HG03571 (cell line): Measurements from ENCODE around the gene CDH23.

Experiments used
- ATAC-seq: cut with Tn5 transposase; IDR thresholded peaks from one replicate; pipeline ENCODE4 v1.9.1; 2021; ENCODE audit not compliant: unreplicated experiment

Gene CDH23

DNA sequence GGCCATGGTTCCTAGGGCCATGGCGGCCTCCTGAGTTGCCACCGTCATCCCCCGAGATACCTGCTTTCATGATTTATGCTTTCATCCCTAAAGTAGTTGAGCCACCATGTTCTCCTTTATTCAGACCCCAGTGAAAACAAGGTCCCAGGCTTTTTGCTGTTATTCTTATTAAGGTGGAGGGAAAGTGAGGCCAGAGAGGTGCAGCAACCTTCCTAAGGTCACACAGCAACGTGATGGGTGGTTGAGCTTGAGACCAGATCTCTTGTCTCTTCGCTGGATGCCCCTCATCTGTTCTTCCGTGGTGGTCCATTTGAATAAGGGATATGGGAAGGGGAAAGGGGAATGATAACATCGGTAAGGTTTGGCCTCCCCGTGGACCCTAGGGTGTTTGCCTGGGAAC lies 180.6 kb downstream of the CDH23 start:
- ATAC-seq = no peak

DNA sequence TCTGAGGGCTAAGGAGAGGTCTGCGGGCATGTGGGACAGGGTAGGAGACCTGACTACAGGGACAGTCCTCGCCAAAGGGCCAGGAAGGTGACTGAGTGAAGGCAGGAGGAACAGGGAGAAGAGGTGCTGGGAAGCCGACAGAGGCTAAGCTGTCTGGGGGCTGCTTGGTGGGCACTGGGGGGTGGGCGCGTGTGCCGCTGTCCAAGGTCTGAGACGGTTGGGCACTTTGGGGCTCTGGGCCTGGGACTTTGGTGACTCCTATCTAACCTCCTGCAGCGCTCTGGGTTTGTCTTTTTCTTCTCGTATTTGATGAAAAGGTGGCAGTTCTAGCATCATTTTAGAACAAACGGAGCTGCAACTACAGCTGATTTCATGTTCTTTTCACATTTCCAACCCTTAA lies 181.3 kb downstream of the CDH23 start:
- ATAC-seq = no peak

DNA sequence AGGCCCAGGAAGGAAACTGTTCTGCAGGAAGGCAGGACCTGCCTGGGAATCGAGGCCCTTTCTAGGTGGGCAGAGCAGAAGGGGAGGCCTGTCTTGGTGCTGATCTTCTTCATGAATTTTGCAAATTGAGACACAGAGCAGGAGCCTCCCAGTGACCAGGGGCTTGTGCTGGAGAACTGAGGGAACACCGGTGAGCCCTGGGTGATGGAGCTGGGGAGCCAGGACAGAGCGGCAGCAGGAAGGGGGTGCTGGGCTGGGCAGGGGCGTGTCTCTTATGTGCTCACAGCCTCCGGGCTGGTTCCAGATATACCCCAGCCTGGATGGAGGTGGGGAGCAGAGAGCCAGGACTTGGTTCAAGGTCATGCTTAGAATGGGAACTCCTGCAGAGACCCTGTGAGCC lies 182.9 kb downstream of the CDH23 start:
- ATAC-seq = no peak

DNA sequence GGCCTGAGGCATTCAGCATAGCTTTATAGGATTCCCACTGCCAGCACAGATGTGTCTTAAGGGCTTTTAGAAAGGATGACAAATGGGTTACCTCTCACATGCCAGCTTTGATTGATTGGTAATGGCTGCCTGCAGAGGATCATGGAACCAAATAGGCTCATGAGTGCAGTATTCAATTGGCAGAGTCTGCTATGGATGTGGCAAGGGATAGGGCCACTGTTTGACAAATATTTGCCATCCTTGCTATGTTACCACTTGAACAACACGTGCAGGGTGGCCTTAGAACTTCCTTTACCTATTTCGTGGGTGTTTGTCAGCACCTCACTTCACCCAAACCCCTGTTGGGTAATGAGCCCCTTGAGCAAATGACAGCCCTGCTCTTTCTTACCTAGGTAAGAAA lies 183.7 kb downstream of the CDH23 start:
- ATAC-seq = no peak

DNA sequence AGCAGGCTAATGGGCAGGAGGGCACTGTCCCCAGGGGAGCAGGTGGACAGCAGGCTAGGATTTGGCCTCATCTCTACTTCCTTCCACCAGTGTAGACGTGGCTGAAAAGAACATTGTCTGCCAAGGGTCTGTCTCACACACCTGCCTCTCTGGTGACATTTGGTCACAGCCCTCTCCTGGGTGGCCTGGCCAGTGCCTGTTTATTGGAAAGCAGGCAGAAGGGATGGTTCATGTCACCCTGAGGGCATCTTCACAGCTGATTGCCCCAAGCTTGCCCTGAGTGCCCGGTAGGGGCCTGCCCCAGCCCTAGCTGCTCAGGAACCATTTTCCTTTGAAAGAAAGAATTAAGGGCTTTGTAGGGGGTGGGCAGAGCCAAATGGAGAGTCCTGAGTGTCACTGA lies 184.2 kb downstream of the CDH23 start:
- no peak for ATAC-seq

DNA sequence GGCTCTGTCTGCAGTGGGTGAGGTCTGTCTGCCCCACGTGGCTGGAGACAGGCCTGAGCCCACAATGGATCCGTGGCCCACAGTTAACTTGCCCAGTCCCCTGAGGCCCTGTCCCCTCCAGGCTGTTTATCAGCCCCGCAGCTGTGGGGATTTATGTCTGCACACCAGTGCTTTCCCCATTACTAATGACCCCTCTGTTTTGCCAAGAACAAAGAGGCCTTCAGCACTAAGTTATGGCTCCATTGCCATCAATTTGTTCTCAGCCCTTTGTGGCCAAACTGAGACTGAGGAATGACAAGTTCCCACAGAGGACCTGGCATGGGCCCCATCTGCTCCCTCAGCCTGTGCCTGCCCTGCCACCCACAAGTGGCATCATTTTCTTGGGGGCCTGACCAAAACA lies 184.7 kb downstream of the CDH23 start:
- ATAC-seq = no peak

DNA sequence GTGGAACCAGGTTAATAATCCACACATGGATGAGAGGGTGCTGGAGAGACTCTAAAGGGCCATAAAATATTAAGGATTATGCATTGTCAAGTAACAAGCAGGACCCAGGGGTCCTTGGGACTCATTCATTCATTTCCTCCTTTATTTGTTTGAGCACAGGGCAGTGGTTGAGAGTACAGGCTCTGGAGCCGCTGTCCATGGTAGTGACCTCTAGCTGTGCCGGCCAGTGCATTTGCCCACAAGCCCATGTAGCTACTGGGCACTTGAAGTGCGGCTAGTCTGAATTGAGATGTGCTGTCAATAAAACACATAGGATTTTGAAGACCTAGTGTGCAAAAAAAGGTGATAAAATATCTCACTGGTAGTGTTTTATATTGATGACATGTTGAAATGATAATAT lies 185.3 kb downstream of the CDH23 start:
- no peak for ATAC-seq

DNA sequence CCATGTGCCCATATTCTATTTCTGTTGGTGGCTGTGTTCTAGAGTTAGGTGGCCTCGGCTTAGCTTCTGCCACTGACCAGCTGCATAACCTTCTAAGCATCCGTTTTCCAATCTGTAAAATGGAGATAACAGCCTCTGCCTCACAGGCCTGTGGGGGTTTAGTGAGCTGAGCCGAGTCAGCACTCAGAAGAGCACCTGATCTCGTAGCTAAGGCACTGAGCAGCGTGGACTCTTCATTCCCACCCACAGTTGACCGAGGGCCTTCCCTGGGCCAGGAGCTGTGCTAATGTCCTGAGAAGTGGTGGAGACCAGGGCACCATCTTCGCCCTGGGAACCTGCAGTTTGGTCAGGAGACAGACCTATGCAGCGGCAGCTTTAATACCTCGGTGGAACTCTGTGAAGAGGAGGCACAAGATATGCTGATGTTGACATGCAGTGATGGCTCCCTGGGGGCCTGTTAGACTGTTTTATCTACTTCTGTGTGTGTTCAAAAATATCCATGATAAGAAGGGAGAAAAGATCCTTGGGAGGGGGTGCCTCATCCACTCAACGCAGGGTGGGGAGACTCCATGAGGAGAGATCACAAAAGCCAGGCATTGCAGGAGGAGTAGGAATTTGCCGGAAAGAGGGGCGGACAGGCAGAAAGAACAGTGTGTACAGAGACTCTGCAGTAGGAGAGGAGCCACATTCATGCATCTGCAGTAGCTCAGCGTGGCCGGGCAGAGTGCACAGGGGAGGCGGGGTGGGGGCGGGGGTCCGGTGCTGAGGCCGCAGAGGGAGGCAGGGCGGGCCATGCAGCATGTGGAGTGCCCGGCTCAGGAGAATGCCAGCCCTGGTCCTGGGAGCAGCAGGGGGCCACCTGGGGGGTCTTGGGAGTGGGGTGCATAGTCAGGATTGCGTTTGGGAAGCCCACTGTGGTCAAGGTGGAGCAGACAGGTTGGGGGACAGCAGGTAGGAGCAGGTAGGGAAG lies 186.1 kb downstream of the CDH23 start:
- no peak for ATAC-seq

DNA sequence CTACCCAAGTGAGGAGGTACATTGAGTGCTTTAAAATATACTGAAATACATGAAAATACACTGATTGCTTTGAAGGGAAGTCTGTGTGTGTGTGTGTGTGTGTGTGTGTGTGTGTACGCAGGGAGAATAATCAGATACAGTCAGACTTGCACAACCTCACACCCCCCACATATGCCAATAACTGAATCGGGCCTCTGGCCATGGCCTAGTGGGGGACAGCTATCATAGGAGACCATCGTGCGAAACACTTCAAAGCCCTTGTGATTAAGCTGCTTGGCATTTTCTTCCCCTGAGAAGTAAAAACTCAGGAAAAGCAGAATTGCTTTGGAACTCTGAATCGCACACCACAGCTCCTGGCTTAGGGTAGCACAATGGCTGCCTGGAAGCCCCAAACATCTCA lies 187.7 kb downstream of the CDH23 start:
- ATAC-seq = no peak

DNA sequence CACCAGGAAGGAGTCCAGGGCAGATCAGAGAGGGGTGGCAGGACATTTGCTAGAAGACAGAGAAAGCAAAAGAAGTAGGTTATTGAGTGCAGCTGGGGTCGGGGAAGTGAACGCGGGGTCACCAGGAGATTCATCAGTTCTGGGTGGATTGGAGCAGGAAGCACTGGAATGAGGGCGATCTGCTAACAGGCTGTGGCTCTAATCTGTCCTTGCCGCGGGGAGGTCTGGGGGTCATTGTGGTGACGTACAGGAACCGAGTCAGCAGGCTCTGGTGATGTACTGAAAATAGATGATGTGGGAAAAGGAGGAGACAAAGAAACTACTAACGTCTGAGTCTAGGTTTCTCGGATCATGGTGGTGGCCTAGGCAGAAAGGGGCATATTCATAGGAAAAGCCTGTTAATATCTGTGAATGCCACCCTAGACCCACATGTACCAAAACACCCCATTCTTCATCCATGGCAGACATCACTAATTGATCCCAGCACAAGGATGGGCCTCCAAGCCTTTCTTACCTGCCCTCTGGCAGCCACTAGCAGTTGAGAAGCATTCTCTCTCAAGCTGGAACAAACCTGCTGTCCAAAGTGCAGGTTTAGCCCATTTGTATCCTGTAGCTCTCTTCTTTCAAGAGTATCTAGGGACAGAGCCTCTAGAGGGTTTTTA lies 188.3 kb downstream of the CDH23 start:
- ATAC-seq = no peak

DNA sequence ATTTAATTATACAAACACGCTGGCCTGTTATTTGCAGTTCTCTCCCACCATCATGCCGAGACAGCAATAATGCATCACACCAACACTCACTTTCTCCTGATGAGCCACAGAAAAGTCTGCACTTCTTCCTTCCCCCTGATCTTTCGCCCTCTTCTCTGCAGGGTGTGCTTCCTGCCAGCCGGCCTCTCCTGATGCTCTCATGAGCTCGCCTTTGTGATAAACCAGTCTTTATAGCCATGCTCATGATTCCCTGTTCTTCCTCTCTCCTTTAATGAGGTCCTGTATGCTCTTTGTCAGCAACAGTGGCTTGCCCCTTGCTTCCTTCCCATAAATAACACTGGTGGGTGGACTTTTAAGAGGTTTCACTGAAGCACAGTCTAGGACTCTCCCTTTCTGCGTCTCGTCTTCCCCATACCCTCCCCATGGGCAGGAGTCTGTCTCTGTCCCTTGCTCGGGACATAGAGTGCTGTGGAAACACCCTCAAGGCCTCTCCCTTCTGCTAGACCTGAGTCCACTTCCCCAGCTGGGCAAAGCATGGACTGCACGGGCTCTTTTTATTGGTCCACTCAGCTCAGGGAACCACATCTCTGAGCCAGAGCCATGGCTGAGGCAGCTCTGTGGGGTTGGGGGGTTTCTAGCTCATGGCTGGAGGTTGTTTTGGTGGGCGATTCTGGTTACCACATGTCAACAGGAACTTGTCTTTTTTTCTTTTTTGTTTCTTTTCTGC lies 189.0 kb downstream of the CDH23 start:
- ATAC-seq = no peak

DNA sequence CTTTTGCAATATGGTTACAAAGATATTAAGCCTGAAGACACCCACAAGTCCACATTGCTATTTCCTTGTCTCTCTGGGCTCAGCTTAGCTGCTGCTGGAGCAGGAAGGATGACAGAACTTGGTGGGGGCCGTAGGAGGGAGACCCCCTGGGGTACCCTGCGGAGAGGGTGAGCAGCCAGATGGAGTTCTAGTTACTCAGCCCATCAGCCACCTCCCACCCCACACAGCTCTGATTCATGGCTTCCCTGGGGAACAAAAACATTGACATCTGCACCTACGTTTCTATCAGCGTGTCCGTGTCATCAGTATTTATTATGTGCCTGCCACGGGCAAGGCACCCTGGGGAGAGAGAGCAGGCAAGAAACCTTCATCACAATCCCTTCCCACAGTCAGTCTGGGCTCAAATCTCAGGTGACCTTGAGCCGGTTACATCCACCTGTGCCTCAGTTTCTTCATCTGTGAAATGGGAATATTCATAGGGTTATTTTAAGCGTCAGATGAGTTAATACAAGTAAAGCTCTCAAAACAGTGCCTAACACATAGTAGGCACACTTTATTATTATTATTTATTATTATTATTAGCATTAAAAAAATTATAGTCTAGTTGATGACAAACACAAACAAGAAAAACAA lies 191.3 kb downstream of the CDH23 start:
- ATAC-seq = no peak

DNA sequence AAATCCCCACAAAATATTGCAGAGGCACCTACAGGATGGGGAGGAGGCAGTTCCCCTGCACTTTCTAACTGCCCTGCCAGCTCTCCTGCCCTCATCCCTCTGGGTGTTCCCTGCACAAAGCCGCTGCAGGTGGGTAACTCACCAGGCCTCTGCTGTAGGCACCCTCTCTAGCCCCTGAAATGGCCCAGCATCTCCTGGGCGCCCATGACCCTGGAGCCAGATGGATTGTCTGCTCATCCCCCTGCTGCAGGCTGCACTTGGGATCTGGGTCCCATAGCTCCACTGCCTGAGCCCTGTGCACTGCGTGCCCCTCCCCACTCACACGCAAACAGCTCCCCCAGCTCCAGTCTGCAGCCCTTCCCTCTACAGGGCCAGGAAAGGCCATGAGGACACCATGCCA lies 192.0 kb downstream of the CDH23 start:
- no peak for ATAC-seq

DNA sequence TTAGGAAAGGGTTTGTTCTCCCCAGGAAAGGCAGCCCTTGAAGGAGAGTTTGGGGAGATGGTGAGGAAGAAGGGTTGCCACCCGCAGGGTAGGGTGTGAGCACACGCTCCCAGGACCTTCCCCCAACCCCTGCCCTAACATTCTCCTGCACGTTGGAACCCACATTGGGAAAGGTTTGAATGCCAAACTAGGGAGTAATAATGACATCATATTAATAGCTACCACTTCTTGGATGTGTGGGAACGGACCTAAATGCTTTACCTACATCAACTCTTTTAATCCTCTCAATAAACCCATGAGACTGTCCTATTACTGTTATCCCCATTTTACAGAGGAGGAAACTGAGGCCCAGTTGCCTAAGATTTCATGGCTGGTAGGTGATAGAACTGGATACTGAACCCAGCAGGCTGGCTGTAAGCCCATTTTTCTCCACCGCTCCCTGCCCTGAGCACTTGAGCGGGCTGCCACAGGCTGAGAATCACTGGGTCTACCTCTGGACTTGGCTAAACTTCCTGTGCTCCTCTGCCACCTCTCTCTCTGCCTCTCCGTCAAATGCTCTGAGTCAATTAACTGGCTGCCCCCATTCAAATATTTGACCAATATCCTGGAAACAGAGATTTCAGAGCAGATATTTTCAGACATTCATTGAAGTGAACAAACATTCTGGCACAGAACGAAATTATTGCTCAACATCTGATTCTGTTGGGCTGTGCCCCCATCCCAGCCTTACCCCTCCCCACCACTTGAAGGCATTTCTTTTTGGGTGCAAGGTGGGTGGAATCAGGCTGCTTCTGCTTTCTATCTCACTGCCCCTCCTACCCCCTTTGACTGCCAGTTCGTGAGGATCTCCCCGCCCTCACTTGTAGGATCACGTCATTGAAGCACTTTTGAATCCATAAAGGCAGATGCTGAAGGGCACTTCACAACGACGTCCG lies 193.2 kb downstream of the CDH23 start:
- no peak for ATAC-seq

DNA sequence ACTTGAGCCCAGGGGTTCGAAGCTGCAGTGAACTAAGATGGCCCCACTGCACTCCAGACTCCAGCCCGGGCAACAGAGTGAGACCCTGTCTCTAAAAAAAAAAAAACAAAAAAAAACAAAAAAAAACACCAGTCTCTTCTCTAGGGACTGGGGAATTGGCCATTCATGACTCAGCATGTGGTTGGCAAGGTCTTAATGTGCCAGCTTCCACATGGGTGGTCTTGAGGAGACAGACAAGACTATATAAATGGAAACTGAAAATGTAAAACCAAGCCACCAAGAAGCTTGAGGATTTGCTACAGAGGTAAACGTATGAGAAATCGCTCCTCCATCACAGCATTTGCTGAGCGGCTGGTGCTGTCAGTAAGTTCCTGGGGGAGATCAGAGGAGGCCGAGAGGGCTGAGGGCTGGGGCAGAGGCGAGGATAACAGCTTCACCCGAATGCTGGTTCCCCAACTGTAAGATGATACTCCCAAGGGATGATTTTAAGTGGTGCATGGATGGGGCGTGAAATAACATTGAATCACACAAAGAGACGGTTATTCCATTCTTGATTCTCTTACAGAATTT lies 194.1 kb downstream of the CDH23 start:
- no peak for ATAC-seq

DNA sequence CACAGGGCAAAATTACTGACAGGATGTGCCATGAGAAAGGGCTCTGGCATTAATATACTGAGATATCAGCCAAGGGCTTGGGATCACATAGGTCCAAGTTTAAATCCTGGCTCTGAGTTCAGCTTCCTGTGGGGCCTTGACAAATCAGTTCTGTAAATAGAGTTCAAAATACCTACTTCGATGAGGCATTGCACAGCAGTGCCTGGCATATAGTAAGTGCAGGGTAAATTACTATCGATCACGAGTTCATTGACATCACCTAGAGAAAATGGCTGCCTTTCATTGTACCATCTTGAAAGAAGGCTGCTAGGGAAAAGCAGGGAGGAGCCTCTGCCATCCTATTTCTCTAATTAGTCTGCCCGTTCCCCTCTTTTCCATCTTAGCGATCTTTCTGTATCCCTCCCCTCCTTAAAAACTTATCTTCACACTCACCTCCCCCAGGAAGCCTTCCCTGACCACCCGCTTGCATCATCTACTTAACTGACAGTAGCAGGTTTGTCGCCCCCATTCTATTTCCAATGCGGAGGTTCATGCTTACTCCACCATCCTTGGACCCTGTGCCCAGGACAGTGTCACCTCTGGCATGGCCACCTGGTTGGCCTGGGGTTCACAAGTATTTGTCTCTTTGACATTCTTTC lies 198.3 kb downstream of the CDH23 start:
- no peak for ATAC-seq

DNA sequence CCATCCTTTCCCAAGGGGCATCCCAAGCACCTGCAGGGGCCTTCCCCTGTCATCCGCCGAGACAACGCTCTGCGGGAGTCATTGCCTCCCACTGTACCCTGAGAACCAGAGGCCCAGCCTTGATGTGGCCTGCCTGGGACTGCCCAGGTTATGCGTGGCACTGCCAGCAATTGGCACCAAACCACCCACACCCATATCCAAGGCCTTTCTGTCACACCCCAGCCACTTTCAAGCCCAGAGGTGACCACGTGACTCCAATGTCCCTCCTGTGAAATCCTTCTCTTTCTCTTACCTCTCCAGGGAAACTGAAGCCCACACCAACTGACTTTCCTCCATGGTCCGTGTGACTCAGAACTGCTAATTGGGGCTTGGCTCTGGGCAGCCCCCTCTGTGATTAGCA lies 198.9 kb downstream of the CDH23 start:
- no peak for ATAC-seq

DNA sequence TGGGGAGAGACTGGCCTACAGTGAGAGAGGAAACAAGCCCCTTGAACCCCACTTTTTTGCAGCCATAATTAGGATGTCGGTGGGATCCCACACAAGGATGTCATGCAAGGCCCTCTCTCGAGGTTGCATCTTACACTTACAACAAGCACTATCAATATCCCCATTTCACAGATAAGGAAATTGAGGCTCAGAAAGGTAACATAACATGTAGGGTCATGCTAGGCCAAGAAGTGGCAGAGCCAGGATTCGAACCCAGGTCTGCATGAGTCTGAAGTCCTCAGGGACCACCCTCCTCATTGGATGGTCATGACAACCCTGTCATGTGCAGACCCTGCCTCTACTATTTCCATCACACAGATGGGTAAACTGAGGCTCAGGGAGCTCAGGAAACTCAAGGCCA lies 199.4 kb downstream of the CDH23 start:
- ATAC-seq = no peak

DNA sequence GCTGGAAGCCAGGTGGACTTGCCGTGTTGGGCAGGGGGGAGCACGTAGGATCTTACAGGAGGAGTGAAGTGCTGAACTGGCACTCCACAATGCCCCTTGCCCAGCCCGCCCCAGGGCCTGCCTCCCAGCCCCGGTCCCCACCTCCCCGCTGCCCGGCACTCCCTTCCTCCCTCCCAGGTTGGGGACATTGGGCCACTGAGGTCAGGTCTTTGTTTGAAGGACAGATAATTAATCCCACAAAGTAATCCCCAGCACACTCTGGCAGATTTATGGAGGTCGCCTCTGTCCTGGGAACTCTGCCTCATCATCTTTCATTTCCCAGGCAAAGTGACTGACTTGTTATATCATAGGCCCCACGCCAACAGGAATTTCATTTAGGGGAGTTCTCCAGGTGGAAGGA lies 200.0 kb downstream of the CDH23 start:
- ATAC-seq = no peak
